Measurements from ENCODE around the gene IDI2.
"Not testable (repeated sequence)": the region's sequence is repeated elsewhere in the genome, so short reads cannot be mapped to it uniquely, and the experiment has no call there.

Gene IDI2

DNA sequence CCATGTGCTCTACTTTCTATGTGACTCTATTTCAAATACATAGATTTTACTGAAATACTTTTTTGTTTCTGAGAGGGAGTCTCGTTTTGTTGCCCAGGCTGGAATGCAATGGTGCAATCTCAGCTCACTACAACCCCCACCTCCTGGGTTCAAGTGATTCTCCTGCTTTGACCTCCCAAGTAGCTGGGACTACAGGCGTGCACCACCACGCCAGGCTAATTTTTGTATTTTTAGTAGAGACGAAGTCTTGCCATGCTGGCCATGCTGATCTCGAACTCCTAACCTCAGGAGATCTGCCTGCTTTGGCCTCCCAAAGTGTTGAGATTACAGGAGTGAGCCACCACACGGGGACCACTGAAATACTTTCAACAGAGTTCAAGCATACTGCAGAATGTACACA, 19.8 kb upstream of the IDI2 start:
- no peak for DNase-seq

- no peak for DNase-seq
Observed at GRCh38 chr10:1044964-1045363, 19.3 kb upstream of the IDI2 start.

DNA sequence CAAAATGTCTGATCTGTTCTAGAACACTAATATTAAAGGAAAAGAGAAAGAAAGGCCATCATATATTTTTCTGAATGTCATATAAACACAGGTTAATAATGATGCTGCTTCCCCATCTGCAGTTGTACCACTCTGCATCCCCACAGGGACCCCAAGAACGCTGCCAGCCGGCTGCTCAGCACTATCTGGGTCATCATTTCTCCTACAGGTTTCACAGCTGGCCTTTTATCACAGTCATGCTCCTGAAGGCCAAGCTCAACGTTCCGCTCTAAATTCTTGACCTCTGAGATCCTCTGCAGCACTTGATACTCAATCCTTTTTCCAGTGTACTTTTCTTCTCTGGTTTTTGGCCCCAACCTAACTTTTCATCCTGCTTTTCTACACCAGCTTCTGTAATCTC, 18.5 kb upstream of the IDI2 start:
- DNase-seq = no peak

- peak; percentile 60 for DNase-seq
Observed at GRCh38 chr10:1043532-1043995, 17.9 kb upstream of the IDI2 start.

DNA sequence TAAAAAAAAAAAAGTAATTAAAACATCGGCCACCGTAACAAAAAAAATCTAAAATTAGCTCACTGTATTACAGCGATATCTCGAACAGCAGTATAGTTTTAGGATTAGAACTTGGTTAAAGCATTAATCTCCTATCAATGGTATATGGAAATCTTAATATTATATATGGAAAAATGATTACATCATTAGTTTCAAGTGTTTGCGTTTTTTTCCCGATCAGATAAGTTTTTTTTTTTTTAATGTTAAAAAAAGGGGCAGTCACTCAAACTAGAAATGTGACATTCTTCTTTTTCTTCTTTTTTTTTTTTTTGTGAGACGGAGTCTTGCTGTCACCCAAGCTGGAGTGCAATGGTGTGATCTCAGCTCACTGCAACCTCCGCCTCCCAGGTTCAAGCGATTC, 15.9 kb upstream of the IDI2 start:
- no peak for DNase-seq

- no peak for DNase-seq
Observed at GRCh38 chr10:1040133-1040532, 14.5 kb upstream of the IDI2 start.

- not testable (repeated sequence) for DNase-seq
Observed at GRCh38 chr10:1038769-1039168, 13.1 kb upstream of the IDI2 start.

GRCh38 chr10:1037098-1037497, 11.4 kb upstream of the IDI2 start:
- no peak for DNase-seq

DNA sequence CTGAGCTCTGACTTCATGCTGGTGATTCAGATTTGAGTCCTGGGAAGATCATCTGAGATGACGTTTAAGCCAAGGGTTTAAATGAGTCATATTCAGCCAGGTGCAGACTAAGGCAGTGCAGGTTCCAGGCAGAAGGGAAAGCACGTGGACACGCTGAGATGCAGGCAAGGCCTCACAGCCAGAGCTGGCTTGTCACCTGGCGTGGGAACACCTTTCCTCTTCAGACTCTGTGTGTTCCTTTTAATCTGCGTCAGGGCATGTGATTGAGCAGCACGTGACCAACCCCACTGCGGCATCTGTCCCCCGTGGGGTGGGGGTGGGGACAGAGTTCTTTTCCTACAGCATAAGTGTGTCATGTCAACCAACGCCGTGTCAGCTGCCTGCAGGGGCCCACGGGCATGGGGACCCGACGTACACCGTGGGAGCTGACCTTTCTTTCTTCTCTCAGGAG, 10.7 kb upstream of the IDI2 start:
- peak; percentile 55 for DNase-seq

DNA sequence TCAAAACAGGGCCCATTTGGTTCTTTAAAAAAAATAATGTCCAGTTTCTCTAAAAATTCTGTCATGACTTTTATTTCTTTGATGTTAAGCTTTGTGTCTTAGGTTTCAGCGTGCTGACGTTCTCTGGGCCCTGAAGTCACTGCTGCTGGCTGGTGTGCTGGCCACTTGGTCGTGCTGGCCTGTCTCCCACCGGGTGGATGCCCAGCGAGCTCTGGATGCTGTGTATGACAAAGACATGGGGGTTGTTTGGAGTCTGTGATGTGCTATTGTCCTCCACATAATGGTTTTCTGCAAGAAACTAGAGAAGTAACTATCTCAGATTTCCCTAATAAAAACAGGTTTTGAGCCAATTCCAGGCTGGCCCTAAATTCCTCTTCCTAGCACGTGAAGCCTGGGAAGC, 9.5 kb upstream of the IDI2 start:
- no peak for DNase-seq

DNA sequence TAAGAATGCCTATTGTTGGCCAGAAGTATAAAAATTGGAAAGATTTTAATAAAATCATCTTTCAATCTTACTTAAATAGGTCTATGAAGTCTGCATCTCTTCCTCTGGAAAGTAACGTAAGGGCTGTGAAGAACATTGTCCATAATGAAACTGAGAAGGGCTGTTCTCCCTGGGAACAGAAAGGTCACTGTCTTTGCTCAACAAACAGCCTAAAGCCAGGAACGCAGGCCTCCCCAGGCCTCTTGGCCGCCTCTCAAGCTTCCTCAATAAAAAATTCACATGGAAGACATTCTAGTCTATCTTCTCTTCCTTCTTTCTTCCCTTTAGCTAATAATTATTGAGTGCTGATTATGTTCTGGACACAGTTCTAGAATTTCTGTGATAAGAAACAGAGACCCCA, 9.1 kb upstream of the IDI2 start:
- no peak for DNase-seq

DNA sequence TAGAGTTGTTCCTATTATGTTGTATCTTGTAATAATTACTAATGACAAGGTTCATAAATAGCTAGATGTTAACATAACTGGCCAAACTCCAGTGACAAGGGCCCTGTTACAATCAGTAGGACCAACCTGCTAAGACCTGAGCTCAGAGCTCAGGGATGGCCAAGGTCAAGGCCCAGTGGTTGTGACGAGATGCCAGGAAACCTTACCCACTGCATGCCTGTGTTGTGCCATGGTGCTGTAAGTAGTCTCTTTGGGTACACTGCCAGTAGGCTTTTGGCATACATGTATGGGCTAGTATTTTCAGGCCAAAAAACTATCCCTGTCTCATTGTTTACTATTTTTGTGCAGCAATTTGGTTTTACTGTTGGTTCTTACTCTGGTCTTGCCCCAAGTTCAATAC, 7.9 kb upstream of the IDI2 start:
- DNase-seq = no peak

DNA sequence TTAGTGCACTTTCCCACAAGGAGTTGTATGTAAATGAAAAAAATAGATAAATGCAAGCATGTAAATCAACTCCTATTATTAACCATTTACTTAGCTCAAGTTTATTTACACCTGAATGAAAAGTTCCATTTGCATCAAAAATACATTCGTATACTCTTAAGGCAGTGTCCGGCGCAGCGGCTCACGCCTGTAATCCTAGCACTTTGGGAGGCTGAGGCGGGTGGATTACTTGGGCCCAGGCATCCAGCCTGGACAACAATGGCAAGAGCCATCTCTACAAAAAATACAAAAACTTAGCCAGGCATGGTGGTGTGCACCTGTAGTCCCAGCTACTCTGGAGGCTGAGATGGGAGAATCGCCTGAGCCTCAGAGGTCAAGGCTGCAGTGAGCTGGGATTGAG, 4.2 kb upstream of the IDI2 start:
- DNase-seq = no peak

DNA sequence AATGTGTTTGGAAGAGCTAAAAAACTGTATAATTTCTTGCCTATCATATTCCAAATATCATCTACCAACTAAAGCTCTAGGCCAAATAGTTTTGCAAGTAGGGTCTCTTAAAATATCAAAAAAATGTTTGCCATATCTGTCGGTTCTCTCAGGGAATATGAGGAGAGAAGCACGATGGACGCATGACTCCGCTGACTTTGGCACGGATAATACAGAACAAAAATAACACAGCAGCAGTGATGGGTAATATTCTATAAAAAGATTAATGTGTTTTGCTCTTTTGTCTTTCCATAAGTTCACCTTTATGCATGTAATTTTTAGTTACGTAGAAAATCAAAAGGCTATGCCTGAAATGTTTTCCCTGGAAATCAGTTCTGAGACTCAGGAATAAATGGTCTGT, 919 bp upstream of the IDI2 start:
- no peak for DNase-seq

- DNase-seq = no peak
Observed at GRCh38 chr10:1024103-1024502, 1.6 kb downstream of the IDI2 start.

DNA sequence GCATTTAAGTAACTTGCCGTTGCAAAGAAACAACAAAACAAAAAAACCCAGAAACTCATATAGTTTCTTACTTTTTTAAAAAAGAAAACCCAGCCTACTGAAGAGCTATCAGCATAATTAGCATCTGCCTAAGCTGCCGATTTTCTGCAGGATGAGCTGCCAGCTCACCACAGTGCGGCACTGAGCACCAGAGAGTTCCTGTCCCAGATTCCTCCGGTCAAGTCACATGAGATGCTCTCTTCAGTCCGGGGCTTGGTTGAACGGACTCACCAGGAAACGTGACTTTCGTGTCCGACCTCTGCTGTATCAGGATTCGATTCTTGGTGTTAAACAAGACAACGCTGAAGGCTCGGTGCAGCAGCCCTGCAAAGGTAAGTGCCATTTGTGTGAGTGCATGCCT, 3.2 kb downstream of the IDI2 start:
- DNase-seq = no peak

DNA sequence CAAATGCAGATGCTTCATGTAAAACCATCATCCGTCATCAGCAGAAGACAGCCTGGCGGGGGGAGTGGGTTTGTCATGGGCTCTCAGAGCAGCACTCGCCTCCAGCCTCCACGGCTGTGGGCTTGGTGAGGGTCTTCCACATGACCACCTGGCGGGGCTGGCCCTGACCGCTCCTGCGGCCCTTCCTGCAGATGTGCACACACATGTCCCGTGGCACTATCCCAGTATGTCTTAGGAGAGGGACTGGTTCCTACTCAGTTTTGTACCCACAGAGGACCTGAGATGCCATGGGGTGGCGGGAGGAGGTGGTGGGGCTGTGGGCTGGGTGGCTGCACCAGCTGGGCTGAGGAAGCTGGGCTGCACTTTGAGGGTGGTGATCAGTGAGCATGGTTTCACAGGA, 4.7 kb downstream of the IDI2 start:
- no peak for DNase-seq

- no peak for DNase-seq
Observed at GRCh38 chr10:1020460-1020859, 5.2 kb downstream of the IDI2 start.

GRCh38 chr10:1019362-1019761, 6.3 kb downstream of the IDI2 start:
- DNase-seq = no peak

DNA sequence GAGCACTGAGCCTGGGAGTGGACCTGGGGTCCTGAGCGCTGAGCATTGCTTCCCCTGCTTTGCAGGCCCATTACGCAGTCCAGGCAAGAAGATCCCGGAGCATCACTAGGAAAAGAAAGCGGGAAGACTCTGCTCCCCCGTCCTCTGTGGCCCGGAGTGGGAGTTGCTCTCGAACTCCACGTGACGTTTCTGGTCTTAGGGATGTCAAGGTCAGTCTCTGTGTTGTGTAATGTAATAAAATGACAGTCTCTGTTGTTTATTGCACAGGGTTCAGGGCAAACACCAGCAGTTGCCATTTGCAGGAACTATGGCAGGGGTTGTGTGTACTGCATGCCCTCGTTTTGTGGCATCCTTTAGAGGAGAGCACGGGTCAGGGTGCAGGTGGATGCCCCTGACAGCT, 10.0 kb downstream of the IDI2 start:
- DNase-seq = no peak

GRCh38 chr10:1011696-1012095, 14.0 kb downstream of the IDI2 start:
- DNase-seq = no peak

DNA sequence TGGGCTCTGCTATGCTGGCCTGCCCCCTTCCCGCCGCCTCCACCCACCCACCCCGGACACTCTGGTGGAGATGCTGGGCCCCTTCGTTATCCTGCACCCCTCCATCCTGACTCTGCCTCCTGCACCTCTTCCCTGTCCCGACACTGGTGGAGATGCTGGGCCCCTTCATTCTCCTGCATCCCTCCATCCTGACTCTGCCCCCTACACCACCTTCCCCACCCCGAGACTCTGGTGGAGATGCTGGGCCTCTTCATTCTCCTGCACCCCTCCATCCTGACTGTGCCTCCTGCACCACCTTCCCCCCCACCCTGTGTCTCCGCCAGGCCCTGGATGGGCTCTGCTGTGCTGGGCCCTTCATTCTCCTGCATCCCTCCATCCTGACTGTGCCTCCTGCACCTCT, 15.0 kb downstream of the IDI2 start:
- DNase-seq = no peak

- DNase-seq = not testable (repeated sequence)
Observed at GRCh38 chr10:1009947-1010346, 15.7 kb downstream of the IDI2 start.

DNA sequence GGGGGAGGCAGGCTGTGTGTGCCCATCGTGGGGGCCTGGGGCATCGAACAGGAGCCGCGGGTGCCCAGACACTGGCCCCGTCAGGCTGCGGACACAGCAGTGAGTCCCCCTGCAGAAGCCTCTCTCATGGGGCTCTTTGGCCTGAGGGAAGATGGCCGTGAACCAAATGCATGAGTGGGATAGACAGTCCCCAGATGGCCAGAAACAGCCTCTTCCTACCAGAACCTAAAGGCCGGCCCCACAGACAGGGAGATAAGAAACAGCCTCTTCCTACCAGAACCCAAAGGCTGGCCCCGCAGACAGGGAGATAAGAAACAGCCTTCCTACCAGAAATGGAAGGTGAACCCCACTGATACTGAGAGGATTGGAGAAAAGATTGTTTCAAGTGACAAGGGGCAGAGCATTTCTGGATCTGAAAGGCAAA, 16.6 kb downstream of the IDI2 start:
- DNase-seq = no peak

DNA sequence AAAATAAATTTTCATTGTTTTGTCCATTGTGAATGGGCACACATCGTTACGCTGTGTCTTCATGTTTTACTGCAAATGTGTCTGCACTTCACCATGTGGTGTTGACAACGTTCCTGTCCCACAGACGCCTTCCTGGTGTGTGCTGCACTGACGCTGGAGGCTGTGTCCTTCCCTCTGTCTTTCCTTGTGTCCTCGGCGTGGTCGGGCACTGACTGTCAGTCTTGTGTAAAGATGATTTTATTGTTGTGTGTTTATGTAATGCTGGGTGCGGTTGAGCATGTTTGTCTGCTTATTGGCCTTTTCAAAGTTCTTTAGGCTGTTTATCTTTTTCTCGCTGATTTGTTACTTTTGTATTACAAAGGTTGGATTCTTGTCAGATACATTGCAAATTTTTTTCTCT, 18.1 kb downstream of the IDI2 start:
- DNase-seq = no peak

GRCh38 chr10:1006573-1006972, 19.1 kb downstream of the IDI2 start:
- DNase-seq = no peak

Data from activated CD4-positive, alpha-beta T cell treated with anti-CD3 and anti-CD28 coated beads, Interleukin-2, amount 50 U/mL, for 16 hours (primary cell).